Lung (tissue), 12 donors: Measurements from ENCODE around the gene GPATCH8. TPM values are rescaled to one million over a fixed set of nuclear protein-coding genes. Genes with fewer than 3 reads are reported as not detected.

ENCODE experiments used
- ATAC-seq: fragments of 200-7000 bp; cut with Tn5 transposase; one replicate; pipeline ENCODE4 v1.9.1; 2020; ENCODE audit warnings: moderate number of reproducible peaks; ENCODE audit not compliant: insufficient read depth, low FRiP score
- DNase-seq, 3 donors: peaks; one replicate each; pipeline ENCODE4 v3.0.0-alpha.2; 2013 to 2017
- H3K27ac ChIP-seq, 2 donors: one replicate each; pipeline ENCODE4 v1.5.1; 2013; ENCODE audit warnings: mild to moderate bottlenecking in 2 of 2, moderate library complexity in 2 of 2, control low read depth in 1 of 2, inconsistent platforms in 1 of 2, low read depth in 1 of 2, low read length in 1 of 2
- H3K27me3 ChIP-seq, 3 donors: one replicate each; pipeline ENCODE4 v1.5.1; 2013; ENCODE audit warnings: low read length in 2 of 3; ENCODE audit not compliant: control insufficient read depth in 3 of 3, insufficient read depth in 3 of 3
- H3K36me3 ChIP-seq, 4 donors: one replicate each; pipeline ENCODE4 v1.5.1; 2013; ENCODE audit warnings: low read length in 4 of 4, mild to moderate bottlenecking in 1 of 4, moderate library complexity in 1 of 4; ENCODE audit not compliant: control insufficient read depth in 4 of 4, insufficient read depth in 4 of 4
- H3K4me1 ChIP-seq, 5 donors: one replicate each; pipeline ENCODE4 v1.5.1; 2013; ENCODE audit warnings: low read length in 5 of 5, mild to moderate bottlenecking in 2 of 5, moderate library complexity in 1 of 5; ENCODE audit not compliant: control insufficient read depth in 5 of 5, insufficient read depth in 5 of 5
- H3K4me3 ChIP-seq: one replicate; pipeline ENCODE4 v1.5.1; 2013; ENCODE audit warnings: mild to moderate bottlenecking, control low read depth, moderate library complexity
- H3K9ac ChIP-seq, 2 donors: one replicate each; pipeline ENCODE4 v1.5.1; 2013; ENCODE audit warnings: low read length in 2 of 2, control low read depth in 1 of 2; ENCODE audit not compliant: insufficient read depth in 1 of 2
- H3K9me3 ChIP-seq, 4 donors: one replicate each; pipeline ENCODE4 v1.5.1; 2013; ENCODE audit warnings: low read length in 3 of 4, mild to moderate bottlenecking in 1 of 4, moderate library complexity in 1 of 4; ENCODE audit not compliant: control insufficient read depth in 4 of 4, insufficient read depth in 3 of 4
- WGBS, 2 donors: extraction: QIAGEN DNeasy Blood & Tissue Kit; methylation state at CpG; one replicate each; pipeline ENCODE4 v1.1.7; 2013; 5-methylcytosine and 5-hydroxymethylcytosine counted together
- polyA plus RNA-seq, 2 donors: library from polyadenylated mRNA; stranded (reverse); fragments of 200-250 nt; gene quantifications; one replicate each; pipeline ENCODE4 v1.2.1, GENCODE V29; 2013
- total RNA-seq, 2 donors: library from RNA; depleted of rRNA in 1 of 2; stranded (reverse); fragments of >200 nt in 1 of 2; gene quantifications; one replicate each; pipeline ENCODE4 v1.2.1, GENCODE V29; 2014 to 2021
- TF ChIP-seq, protein P1 (sequence below): IDR thresholded peaks from 2 replicates; pipeline ENCODE4 v1.5.1; 2012; ENCODE audit warnings: mild to moderate bottlenecking; ENCODE audit errors: control extremely low read depth, extremely low read depth
- donor health status: control.
- donor health status: control.
- donor health status: Bipolar disorder and iron deficiency.
- donor health status: healthy.
- donor health status: DM: yes; HTN: yes; CAD: no.

GPATCH8 gene
- total and polyA plus RNA-seq, 4 donors, result 8.9 to 62.0 (median 23.8) TPM

DNA sequence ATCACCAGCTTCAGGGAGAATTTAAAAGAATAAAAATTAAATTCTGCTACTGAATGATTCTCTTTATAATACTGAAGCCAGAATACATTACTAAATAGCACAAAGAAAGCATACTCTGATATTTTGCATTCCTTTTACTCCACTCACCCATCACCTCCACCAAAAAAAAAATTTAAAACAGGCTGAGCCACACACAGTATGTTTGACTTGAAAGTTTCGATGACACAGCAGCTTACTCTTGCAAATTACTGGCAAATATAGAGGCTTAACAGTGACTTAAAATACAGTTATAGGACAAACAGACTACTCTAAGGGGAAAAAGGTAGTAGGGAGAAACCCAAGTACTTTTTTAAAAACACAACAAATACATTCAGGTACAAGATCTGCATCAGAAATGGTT, 39.2 kb downstream of the GPATCH8 start:
- H3K27me3 ChIP-seq, result no peaks in the 10 kb centered on the region
- H3K4me3 ChIP-seq, result no peak overlapping the region
- peaks cover 0 to 12% (median 3%) of the 10 kb centered on the region in 4 donors for H3K36me3 ChIP-seq
- DNase-seq (no peak), ATAC-seq (no peak)
- WGBS, 2 donors, result 75 to 83% methylated on average over 1 of the region's 1 CpG
- H3K9me3 ChIP-seq, result no peaks in the 10 kb centered on the region
- TF ChIP-seq, protein P1, sequence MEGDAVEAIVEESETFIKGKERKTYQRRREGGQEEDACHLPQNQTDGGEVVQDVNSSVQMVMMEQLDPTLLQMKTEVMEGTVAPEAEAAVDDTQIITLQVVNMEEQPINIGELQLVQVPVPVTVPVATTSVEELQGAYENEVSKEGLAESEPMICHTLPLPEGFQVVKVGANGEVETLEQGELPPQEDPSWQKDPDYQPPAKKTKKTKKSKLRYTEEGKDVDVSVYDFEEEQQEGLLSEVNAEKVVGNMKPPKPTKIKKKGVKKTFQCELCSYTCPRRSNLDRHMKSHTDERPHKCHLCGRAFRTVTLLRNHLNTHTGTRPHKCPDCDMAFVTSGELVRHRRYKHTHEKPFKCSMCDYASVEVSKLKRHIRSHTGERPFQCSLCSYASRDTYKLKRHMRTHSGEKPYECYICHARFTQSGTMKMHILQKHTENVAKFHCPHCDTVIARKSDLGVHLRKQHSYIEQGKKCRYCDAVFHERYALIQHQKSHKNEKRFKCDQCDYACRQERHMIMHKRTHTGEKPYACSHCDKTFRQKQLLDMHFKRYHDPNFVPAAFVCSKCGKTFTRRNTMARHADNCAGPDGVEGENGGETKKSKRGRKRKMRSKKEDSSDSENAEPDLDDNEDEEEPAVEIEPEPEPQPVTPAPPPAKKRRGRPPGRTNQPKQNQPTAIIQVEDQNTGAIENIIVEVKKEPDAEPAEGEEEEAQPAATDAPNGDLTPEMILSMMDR, result no peak
- peaks cover 0 to 5% (median 0%) of the 10 kb centered on the region in 5 donors for H3K4me1 ChIP-seq
- H3K9ac ChIP-seq, result no peak overlapping the region
- no peak overlapping the region for H3K27ac ChIP-seq

- Histone ChIP-seq H3K27ac (no peak overlapping the region), H3K27me3 (no peaks in the 10 kb centered on the region), H3K4me1 (no peaks in the 10 kb centered on the region), H3K9ac (no peak overlapping the region), H3K36me3 (peaks cover 0 to 5% (median 1%) of the 10 kb centered on the region in 4 donors), H3K9me3 (no peaks in the 10 kb centered on the region), H3K4me3 (no peak overlapping the region)
- TF ChIP-seq, protein P1, result no peak
- no peak for ATAC-seq
- WGBS, 2 donors, result 95 to 98% methylated on average over 8 of the region's 8 CpGs
- no peak for DNase-seq
These were observed 51.4 kb downstream of the GPATCH8 start for GRCh38 chr17:44451832-44452231.

GRCh38 chr17:44451016-44451627, 52.1 kb downstream of the GPATCH8 start:
- 85 to 88% methylated on average over 6 of the region's 6 CpGs for WGBS, 2 donors
- Histone ChIP-seq H3K36me3 (peaks cover 0 to 5% (median 1%) of the 10 kb centered on the region in 4 donors), H3K4me3 (no peak overlapping the region), H3K27ac (no peak overlapping the region), H3K27me3 (no peaks in the 10 kb centered on the region), H3K4me1 (no peaks in the 10 kb centered on the region), H3K9me3 (no peaks in the 10 kb centered on the region), H3K9ac (no peak overlapping the region)
- TF ChIP-seq, protein P1, result no peak
- ATAC-seq (no peak), DNase-seq (no peak)

- Histone ChIP-seq H3K9me3 (no peaks in the 10 kb centered on the region), H3K36me3 (peaks cover 0 to 3% (median under 1%) of the 10 kb centered on the region in 4 donors), H3K4me3 (no peak overlapping the region), H3K27me3 (no peaks in the 10 kb centered on the region), H3K4me1 (no peaks in the 10 kb centered on the region), H3K27ac (no peak overlapping the region), H3K9ac (no peak overlapping the region)
- no peak for DNase-seq
- ATAC-seq, result no peak
- 8 to 78% methylated on average over 1 of the region's 1 CpG for WGBS, 2 donors
- TF ChIP-seq, protein P1, result no peak
These were observed 54.8 kb downstream of the GPATCH8 start for GRCh38 chr17:44448412-44448811.
